Measurements from ENCODE around the gene ARL4A. TPM values are rescaled to one million over a fixed set of nuclear protein-coding genes. Genes with fewer than 3 reads are reported as not detected.
"Not testable (repeated sequence)": the region's sequence is repeated elsewhere in the genome, so short reads cannot be mapped to it uniquely, and the experiment has no call there.

Gene ARL4A
- total and polyA plus RNA-seq, 2 donors (not counting 3 experiments of a cell fraction or from before 2014, with no cell fraction given) = 34.1 to 43.2 TPM

GRCh38 chr7:12687718-12688171 lies 312 bp downstream of the ARL4A start:
- TSS peak; percentile 58 for BruUV-seq (replicated peaks)
- no peak overlapping the region for H2AFZ ChIP-seq (ENCODE audit: low read depth, low read length)

GRCh38 chr7:12688485-12689170 lies 1.2 kb downstream of the ARL4A start:
- H3K9ac ChIP-seq (replicated peaks; ENCODE audit: extremely low read depth, insufficient read depth, low read length) = peak overlapping the region; percentile 12
- peak overlapping the region; percentile 9 to 96 (median 93) for H3K4me3 ChIP-seq (replicated peaks in 1 of 3; ENCODE audit: insufficient read depth in 1 of 3, low read depth in 1 of 3, low read length in 3 of 3)
- H2AFZ ChIP-seq (ENCODE audit: low read depth, low read length); H3K36me3 ChIP-seq (ENCODE audit: control insufficient read depth in 2 of 2, extremely low read depth in 1 of 2, insufficient read depth in 2 of 2, low read length in 2 of 2); H3K9me3 ChIP-seq (replicated peaks; ENCODE audit: control insufficient read depth, insufficient read depth, low read length); dilution Hi-C loops (cut with MboI; ENCODE audit: extremely low pct_ligation_motif_present, low sequenced_read_pairs); H3K9me1 ChIP-seq (replicated peaks; ENCODE audit: control insufficient read depth, extremely low read depth, insufficient read depth, low read length); FAIRE-seq; BruUV-seq (replicated peaks); H3K27ac ChIP-seq (ENCODE audit: insufficient read depth, low read depth, low read length); H4K20me1 ChIP-seq (replicated peaks; ENCODE audit: control insufficient read depth, extremely low read depth, insufficient read depth, low read length); H3K27me3 ChIP-seq (ENCODE audit: control insufficient read depth in 2 of 2, insufficient read depth in 2 of 2, low read length in 2 of 2): not testable (repeated sequence)
- DNase-seq (ENCODE audit: low read depth, low spot score) = peak; percentile 25
- POLR2A ChIA-PET = interaction anchor here (2.3 to 3.0 kb wide), 2 partner anchors 27 to 40 kb away, joined by 19 to 23 read pairs; no protein-coding TSS in a partner anchor
- CTCF ChIA-PET = interaction anchor here (1.0 to 12.2 kb wide), 8 partner anchors 29 to 573 kb away, joined by 4 to 219 read pairs (median 34); no protein-coding TSS in a partner anchor
- H3K4me2 ChIP-seq (ENCODE audit: insufficient read depth, low read length) = peak overlapping the region; percentile 92
- H3K4me1 ChIP-seq (ENCODE audit: control insufficient read depth, extremely low read depth, insufficient read depth, low read length) = peaks cover 18% of the 10 kb centered on the region
- intact Hi-C loops (cut with micrococcal nuclease) = loop anchor here (5.0 kb wide), 1 partner anchor 224 kb away; no protein-coding TSS in a partner anchor
- H3K79me2 ChIP-seq (ENCODE audit: control insufficient read depth, insufficient read depth, low read length) = peaks cover 44% of the 10 kb centered on the region

More at GRCh38 chr7:12687718-12688171, 312 bp downstream of the ARL4A start:
- intact Hi-C loops (cut with micrococcal nuclease) (loop anchor here (1.0 to 5.0 kb wide), 13 partner anchors 28 to 1233 kb away; no protein-coding TSS in a partner anchor), dilution Hi-C loops (cut with MboI; ENCODE audit: extremely low pct_ligation_motif_present, low sequenced_read_pairs) (no loop called here)
- DNase-seq (ENCODE audit: low read depth, low spot score) = no peak
- H3K4me2 ChIP-seq (ENCODE audit: insufficient read depth, low read length) = peak overlapping the region; percentile 89
- no peaks in the 10 kb centered on the region for H3K9me3 ChIP-seq (replicated peaks; ENCODE audit: control insufficient read depth, insufficient read depth, low read length)
- FAIRE-seq = no peak
- H3K4me1 ChIP-seq (ENCODE audit: control insufficient read depth, extremely low read depth, insufficient read depth, low read length) = peaks cover 16% of the 10 kb centered on the region
- H3K27me3 ChIP-seq (ENCODE audit: control insufficient read depth in 2 of 2, insufficient read depth in 2 of 2, low read length in 2 of 2) = no peaks in the 10 kb centered on the region
- peaks cover 4% of the 10 kb centered on the region for H4K20me1 ChIP-seq (replicated peaks; ENCODE audit: control insufficient read depth, extremely low read depth, insufficient read depth, low read length)
- peak overlapping the region; percentile 88 for H3K27ac ChIP-seq (ENCODE audit: insufficient read depth, low read depth, low read length)
- CTCF ChIA-PET = interaction anchor here (0.6 to 12.2 kb wide), 61 partner anchors 8 to 574 kb away, joined by 3 to 219 read pairs (median 5); no protein-coding TSS in a partner anchor
- TF ChIP-seq GATA2 (IDR thresholded peaks at IDR 0.05; ENCODE audit: insufficient read depth, insufficient read length, low read depth, low read length) = peak; percentile 12
- TF ChIP-seq POLR2A (IDR thresholded peaks at IDR 0.05; ENCODE audit: low read depth, low read length) = no peak
- no peaks in the 10 kb centered on the region for H3K36me3 ChIP-seq (ENCODE audit: control insufficient read depth in 2 of 2, extremely low read depth in 1 of 2, insufficient read depth in 2 of 2, low read length in 2 of 2)
- H3K9ac ChIP-seq (replicated peaks; ENCODE audit: extremely low read depth, insufficient read depth, low read length) = peak overlapping the region; percentile 92
- H3K9me1 ChIP-seq (replicated peaks; ENCODE audit: control insufficient read depth, extremely low read depth, insufficient read depth, low read length) = no peaks in the 10 kb centered on the region
- peaks cover 41% of the 10 kb centered on the region for H3K79me2 ChIP-seq (ENCODE audit: control insufficient read depth, insufficient read depth, low read length)
- H3K4me3 ChIP-seq (replicated peaks in 1 of 3; ENCODE audit: insufficient read depth in 1 of 3, low read depth in 1 of 3, low read length in 3 of 3) = peak overlapping the region; percentile 81 to 96 (median 93)
- POLR2A ChIA-PET = interaction anchor here (0.8 to 3.0 kb wide), 10 partner anchors 28 to 429 kb away, joined by 3 to 23 read pairs (median 4); no protein-coding TSS in a partner anchor
